Bronchial epithelial cell (primary cell): ENCODE measurements around the gene UVSSA. TPM values are rescaled to one million over a fixed set of nuclear protein-coding genes. Genes with fewer than 3 reads are reported as not detected.

Source experiments
- DNase-seq: peaks from one replicate; pipeline ENCODE4 v3.0.0-alpha.2; 2010; ENCODE audit warnings: low read depth
- FAIRE-seq: peaks from 2 replicates; lab custom pipeline; 2011; peaks lifted over from hg19 to GRCh38; lab: Jason Lieb, UNC
- H3K27me3 ChIP-seq: 2 replicates; pipeline ENCODE4 v1.5.1; 2011; ENCODE audit warnings: low read length; ENCODE audit not compliant: control insufficient read depth, insufficient read depth
- H3K36me3 ChIP-seq: 2 replicates; pipeline ENCODE4 v1.5.1; 2011; ENCODE audit warnings: low read length; ENCODE audit not compliant: control insufficient read depth, insufficient read depth
- H3K4me3 ChIP-seq: 2 replicates; pipeline ENCODE4 v1.5.1; 2011; ENCODE audit warnings: mild to moderate bottlenecking, low read depth, low read length, control low read depth
- total RNA-seq: library from RNA; depleted of rRNA; stranded (reverse); fragments of >200 nt; gene quantifications from 2 replicates; pipeline ENCODE4 v1.2.1, GENCODE V29; 2014
- TF ChIP-seq, protein P1 (sequence below): IDR thresholded peaks from 2 replicates; pipeline ENCODE4 v1.5.1; 2011; ENCODE audit warnings: mild to moderate bottlenecking, moderate library complexity, low read length, control low read depth, inconsistent platforms; ENCODE audit not compliant: insufficient read depth, severe bottlenecking

Gene UVSSA
- total RNA-seq, 1 donor from 2014 or later = 8.2 TPM

DNA sequence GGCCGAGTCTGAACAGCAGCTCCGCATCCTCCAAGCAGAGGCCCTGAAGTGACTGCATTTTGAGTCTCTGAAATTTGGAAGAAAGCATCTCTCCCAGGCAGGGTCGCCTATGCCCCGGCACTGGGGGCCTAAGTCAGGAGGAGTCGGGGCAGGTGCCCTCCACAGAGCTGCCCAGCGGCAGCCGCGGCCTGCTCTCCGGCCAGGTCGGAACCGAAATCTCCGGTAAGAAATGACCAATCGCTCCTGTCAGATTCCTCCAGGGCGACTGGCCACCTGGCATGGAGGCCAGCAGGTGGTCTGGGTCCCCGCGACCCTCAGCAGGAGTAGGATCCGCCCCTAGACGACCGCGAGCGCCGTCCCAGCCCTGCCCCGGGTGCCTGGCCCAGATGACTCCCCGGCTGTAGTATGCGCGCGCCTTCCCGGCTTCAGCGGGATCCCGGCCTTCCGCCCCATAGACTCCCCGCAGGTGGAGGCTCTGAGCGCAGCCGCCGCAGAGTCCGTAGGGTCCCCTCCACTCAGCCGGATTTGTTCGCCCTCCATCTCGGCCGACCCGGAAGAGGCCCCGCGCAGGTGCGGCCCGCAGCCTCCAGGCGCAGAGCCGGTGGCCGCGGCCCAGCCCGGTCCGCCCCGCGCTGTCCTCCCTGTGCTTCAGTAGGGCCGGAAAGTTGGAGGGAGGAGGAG, 57.7 kb downstream of the UVSSA start:
- Histone ChIP-seq H3K27me3 (peaks cover 44% of the 10 kb centered on the region), H3K4me3 (no peak overlapping the region), H3K36me3 (no peaks in the 10 kb centered on the region)
- TF ChIP-seq, protein P1, sequence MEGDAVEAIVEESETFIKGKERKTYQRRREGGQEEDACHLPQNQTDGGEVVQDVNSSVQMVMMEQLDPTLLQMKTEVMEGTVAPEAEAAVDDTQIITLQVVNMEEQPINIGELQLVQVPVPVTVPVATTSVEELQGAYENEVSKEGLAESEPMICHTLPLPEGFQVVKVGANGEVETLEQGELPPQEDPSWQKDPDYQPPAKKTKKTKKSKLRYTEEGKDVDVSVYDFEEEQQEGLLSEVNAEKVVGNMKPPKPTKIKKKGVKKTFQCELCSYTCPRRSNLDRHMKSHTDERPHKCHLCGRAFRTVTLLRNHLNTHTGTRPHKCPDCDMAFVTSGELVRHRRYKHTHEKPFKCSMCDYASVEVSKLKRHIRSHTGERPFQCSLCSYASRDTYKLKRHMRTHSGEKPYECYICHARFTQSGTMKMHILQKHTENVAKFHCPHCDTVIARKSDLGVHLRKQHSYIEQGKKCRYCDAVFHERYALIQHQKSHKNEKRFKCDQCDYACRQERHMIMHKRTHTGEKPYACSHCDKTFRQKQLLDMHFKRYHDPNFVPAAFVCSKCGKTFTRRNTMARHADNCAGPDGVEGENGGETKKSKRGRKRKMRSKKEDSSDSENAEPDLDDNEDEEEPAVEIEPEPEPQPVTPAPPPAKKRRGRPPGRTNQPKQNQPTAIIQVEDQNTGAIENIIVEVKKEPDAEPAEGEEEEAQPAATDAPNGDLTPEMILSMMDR = no peak
- no peak for DNase-seq
- no peak for FAIRE-seq

- TF ChIP-seq, protein P1 = no peak
- DNase-seq (no peak), FAIRE-seq (no peak)
- no peak overlapping the region for H3K4me3 ChIP-seq
- peaks cover 44% of the 10 kb centered on the region for H3K27me3 ChIP-seq
- no peaks in the 10 kb centered on the region for H3K36me3 ChIP-seq
These were observed 58.2 kb downstream of the UVSSA start for GRCh38 chr4:1405254-1405635.

DNA sequence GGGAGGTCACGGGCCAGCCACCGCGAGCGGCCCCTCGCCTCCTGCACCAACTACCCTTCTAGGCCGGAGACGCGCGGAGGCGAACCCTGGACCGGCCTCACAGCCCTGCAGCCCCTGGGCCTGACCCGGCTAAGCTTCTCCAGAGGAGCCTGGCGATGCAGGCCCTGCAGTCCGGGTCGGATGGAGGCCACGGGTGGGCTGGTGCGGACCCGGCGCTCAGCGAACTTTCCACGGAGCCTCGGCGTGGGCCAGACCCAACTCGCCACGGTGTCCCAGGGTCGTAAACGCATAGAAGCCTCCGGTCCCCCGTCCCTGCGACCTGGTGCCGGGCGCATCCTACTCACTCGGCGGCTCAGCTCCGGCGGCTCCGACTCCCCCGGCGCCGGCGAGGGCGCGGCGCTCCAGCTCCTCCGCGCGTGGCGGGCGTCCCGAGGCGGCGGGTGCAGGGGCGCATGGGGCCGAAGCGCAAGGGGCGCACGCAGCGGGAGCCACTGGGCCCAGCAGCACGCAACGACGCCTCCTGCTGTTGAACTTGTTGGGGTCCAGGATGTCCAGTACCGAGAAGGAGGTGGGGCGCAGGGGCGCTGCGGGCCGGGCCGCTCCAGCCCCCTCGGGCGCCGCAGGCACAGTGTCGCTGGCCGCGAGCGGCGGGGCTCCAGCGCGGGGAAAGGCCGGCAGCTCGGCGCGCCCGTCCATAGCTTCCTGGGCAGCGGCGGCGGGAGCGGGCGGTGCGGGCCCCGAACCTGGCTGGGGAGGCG, 58.8 kb downstream of the UVSSA start:
- H3K4me3 ChIP-seq = no peak overlapping the region
- TF ChIP-seq, protein P1 = no peak
- no peak for DNase-seq
- FAIRE-seq = no peak
- no peaks in the 10 kb centered on the region for H3K36me3 ChIP-seq
- H3K27me3 ChIP-seq = peaks cover 43% of the 10 kb centered on the region

DNA sequence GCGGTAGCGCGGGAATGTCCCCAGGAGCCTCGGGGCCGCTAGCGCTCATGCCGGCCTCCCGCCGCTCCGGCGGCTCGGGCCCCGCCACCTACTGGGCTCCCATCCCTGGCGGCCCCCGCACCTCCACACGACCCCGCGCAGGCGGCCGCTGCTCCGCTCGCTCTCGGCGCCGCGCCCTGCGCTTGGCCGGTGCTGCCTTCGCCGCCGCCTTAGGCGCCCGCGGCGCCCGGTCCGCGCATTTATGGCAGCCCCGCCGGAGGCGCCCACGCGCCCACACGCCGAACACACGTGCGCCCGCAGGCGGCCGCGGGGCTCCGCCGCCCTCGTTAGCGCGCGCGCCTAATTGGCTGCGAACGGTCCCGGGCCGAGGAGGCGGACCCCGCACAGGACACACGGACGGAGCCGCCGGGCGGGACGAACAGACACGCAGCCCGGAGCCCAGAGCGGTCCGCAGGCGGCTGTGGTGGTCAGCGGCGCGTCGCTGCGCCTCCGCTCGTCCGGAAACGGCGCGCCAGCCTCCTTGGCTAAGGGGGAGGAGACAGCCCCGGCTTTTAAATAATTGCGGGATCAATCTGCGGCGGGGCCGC, 59.5 kb downstream of the UVSSA start, which contains the start of gene NKX1-1:
TSS of gene NKX1-1 (minus strand) at position 49 of the 587 bp plus-strand sequence. CDS start at position 49, 0 bp downstream.
- TF ChIP-seq, protein P1 = no peak
- FAIRE-seq = no peak
- H3K27me3 ChIP-seq = peaks cover 40% of the 10 kb centered on the region

DNA sequence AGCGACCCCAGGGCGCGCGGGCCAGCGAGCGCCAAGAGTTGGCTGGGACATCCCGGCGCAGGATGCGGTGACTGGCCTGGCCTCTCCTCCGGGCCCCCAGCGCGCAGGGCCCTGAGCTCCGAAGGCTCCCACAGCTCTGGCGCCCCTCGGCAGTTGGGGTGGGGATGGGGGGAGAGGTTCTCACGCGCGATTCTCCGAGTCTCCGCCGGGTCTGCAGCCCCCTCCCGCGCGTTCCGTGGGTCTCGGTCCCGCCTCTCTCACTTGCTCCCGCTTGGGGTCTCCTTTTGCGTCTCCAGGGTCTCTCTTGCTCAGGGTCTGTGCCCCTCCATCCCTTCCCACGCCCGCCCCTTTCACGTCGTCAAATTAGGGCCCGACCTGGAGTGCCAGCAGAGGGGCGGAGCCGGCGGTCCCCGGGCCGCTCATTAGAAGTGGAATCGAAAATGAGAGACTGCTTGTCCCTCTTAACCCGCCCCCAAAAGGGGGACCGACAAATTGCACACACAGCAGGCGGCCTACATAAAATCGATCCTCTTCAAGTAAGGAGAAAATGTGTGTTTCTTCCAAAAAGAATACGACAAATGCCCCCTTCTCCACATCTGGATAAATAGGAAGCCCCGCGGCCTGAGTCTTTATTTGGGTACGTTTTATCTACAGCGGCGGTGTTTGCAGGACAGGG, 60.1 kb downstream of the UVSSA start:
- Histone ChIP-seq H3K36me3 (no peaks in the 10 kb centered on the region), H3K4me3 (no peak overlapping the region), H3K27me3 (peaks cover 34% of the 10 kb centered on the region)
- TF ChIP-seq, protein P1 = no peak
- FAIRE-seq (no peak), DNase-seq (no peak)

More for the DNA sequence above, 59.5 kb downstream of the UVSSA start, which contains the start of gene NKX1-1:
- H3K4me3 ChIP-seq = no peak within 1 kb of the TSS
- no peak for DNase-seq
- H3K36me3 ChIP-seq = no peaks in the 10 kb centered on the region
